Activated CD8-positive, alpha-beta memory T cell treated with anti-CD3 and anti-CD28 coated beads, Interleukin-2, amount 50 U/mL, for 4 hours (primary cell): ENCODE results near the gene MYL10.
"Not testable (repeated sequence)": the region's sequence is repeated elsewhere in the genome, so short reads cannot be mapped to it uniquely, and the experiment has no call there.

ENCODE experiments used
- DNase-seq: peaks from one replicate; pipeline ENCODE4 v3.0.0-alpha.2; 2020

The MYL10 gene

DNA sequence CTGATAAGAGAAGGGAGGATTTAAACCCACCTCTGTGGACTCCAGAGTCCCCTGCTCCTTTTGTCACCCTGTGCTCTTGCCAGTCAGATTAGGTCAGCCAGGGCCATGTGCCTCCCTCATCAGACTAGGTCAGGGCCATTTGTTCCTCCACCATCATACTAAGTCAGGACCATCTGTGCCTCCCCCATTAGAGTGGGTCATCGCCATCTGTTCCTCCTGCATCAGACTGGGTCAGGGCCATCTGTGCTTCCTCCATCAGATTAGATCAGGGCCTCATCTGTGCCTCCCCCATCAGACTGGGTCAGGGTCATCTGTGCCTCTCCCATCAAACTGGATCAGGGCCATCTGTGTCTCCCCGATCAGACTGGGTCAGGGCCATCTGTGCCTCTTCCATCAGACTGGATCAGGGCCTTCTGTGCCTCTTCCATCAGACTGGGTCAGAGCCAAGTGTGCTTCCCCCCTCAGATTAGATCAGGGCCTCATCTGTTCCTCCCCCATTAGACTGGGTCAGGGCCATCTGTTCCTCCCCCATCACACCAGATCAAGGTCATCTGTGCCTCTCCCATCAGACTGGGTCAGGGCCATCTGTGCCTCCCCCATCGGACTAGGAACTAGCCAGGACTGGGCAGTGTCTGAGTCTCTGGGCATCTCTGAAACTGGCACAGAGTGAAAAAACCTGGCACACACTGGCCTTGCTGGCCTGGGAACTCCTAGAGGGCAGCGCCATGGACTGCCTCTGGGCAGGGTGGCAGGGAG lies 11.5 kb downstream of the MYL10 start:
- no peak for DNase-seq

DNA sequence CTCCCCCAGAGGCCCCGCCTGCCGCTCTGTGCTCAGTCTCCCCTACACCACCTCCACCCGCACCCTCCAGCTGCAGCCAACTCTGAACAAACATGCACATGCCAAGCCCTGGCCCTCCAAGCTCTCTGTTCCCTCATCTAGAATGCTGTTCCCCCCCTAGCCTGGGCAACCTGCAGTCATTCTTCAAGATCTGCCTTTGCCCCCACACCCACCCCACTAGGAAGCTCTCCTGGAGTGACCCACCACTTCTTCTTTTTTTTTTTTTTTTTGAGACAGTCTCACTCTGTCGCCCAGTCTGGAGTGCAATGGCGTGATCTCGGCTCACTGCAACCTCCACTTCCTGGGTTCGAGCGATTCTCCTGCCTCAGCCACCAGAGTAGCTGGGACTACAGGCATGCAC lies 13.7 kb downstream of the MYL10 start:
- no peak for DNase-seq

DNA sequence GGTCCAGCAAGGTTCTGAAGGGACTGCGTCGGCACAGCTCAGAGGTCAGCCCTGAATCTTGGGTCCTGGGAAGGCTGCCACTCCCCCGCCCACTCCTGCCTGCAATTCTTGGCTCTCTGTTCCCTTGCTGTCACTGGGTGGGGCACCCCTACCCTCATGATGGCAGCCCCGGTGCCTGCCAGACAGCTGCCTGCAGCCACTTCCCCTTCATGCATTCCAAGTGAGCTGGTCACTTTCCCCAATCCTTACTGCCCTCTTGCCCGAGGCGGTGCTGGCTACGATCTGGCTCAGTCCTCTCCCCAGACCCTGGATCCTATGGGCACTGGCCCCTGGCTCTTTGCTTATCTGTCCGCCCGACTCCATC lies 14.2 kb downstream of the MYL10 start:
- no peak for DNase-seq

DNA sequence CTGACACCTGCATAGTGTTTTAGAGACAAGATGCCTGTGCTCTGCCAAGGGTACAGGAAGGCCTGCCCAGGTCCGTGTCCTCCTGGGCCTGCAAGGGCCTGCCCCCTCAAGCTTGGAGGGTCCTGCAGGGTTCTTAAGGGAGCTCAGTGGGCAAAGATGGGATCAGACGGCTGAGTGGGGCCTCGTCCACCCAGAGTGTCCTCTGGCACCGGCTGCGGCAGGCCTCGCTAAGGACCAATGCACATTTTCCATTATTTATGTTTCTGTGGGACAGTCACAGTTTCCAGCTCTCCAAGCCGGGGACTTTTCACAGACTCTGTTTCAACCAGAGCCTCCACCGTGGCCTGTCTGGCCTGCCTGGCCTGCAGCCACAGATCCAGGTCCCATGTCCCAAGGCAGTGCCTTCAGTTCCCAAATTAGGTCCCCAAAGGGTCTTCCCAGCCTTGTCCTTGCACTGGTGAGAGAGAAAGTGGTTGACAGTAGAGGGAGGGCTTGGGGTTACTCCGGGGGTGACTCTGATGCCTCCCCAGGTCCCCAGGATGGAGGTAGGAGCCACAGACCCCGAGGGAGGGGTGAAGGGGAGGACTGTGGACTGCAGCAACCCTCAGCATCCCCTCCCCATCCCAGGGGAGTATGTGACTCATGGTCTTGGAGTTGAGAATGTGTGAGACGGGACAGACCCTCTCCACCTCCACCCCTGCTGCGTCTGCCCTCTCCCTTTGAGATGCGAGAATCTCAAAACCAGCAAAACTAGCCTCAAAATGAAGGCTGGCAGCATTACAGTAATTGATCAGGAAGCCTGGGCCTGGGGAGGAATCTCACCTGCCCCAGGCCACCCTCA lies 14.8 kb downstream of the MYL10 start:
- no peak for DNase-seq

DNA sequence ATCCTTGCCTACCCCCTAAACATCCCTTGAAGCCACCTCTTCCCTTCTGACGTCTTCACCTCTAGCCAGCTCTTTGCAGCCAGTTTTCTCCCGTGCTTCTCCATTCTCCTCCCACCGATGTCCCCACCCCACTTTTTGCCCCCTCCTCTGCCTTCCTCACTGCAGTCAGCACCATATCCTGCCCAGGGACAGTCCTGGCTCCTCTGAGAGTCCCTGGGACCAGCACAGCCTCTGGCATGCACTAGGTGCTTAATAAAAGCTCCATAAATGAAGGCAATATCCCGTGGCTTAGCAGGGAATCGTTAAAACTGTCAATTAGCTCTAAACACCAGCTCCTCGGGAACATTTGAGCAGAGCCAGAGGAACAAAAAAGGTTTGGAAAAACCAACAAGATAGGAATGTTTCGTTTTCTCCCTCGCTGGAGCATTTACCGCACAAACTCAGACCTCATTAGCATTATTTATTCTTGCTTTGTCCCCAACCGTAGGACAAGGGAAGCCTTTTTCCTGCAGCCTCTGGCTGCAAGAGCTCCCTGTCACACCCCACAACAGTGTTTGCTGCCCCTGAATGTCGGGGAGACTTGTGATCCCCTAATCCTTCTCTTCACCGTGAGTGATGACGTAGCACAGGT lies 16.1 kb downstream of the MYL10 start:
- no peak for DNase-seq

DNA sequence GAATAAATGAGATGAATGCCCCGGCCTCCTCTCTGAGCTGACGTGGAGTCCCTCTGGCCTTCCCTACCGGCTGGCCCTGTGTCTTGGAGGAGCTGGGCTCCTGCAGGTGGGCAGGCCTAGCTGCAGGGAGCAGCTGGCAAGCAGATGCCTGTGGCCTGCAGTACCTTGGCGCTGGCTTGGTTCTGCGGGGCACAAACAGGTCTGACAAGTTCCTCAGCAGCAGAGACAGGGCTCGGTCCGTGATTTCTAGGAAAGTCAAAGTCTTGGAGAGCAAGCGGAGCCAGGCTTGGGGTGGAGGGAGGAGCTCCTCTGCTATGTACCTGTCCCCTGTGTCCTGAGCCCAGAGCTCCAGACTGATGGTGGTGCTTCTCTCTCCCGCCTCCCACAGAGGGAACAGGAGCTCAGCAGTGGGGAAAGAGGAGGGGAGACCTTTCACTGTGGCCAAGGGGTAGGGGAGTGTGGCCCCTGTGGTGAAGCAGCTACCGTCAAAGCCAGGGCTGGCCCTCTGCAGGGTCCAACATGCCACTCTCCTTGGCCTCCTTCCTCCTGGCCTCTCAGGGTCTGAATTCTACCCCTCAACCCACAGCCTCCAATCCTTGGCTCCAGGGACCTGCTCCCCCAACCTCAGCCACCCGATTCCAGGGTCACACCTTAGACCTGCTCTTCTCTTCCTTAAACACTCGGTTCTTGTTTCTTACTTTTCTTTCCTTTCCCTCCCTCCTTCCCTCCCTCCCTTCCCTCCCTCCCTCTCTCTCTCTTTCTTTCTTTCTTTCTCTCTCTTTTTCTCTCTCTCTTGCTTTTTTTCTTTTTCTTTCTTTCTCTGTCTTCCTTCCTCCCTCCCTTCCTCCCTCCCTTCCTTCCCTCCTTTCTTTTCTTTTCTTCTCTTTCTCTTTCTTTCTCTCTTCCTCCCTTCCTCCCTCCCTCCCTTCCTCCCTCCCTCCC lies 20.1 kb downstream of the MYL10 start:
- no peak for DNase-seq

DNA sequence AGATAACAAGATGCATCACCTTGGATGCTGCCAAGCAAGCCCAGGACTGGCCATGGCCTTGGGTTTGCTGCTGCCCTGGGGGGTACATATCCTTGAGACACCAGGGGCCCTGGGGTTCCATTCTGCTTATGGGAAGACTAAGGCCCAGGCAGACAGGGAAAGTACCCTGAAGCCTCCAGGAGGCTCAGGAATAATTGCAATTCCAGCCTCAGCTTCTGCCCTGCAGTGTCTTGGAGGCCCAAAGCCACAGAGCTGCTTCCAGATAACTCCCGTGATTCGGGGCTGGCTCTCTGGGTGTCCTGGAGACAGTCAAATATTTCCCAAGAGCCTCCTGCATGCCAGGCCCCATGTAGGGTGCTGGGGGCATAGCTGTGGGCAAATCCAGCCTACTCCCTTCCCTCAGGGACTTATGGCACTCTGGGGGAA lies 22.6 kb downstream of the MYL10 start:
- DNase-seq = no peak

DNA sequence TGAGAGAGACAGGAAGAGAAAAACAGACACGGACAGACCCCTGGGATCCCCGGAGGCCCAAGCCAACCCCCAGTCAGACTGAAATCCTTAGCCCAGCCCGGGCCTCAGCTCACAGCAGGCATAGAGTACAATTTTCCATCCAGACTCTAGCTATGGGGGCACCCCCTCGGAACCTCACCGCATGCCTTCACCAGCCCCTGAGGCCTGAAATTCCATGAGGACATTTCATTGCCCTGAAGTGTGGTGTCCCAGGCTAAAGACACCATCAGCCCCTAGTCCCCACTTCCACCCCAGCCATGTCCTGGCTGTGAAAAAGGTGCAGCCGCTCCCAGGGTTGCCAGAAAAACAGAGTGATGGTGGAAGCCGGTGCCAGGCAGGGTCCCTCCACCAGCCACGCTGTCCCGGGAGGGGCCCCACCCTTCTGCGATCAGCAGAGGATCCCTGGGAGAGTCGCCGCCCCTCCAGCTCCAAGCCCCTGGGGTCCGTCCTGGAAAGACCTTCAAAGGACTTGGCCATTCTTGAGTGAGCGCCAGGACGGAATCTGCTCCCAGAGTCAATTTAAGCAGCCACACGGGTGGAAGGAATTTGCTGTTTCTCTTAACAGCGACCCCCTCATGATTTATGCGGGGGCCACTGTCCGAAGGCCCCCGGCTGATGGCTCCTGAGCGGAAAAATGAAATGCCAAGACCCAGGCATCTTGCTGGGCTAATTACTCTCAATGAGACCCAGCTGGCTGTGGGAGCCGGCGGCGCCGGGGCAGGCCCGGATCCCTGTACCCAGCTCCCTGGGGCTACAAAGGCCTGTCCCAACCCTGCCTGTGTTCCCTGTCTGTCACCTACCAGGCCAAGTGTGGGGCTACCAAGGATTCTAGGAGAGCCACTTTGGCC lies 23.2 kb downstream of the MYL10 start:
- no peak for DNase-seq

DNA sequence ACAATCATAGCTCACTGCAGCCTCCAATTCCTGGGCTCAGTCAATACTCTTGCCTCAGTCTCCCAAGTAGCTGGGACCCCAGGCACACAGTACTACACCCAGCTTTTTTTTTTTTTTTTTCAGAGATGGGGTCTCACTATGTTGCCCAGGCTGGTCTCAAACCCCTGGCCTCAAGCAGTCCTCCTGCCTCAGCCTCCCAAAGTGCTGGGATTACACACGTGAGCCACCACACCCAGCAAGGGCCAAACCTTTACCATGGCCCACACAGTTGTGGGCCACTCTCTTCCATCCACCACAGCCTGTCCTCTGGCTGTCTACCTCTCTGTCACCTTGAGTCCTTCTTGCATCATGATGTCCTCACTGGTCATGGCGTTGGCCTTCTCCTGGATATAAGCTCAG lies 24.2 kb downstream of the MYL10 start:
- not testable (repeated sequence) for DNase-seq

DNA sequence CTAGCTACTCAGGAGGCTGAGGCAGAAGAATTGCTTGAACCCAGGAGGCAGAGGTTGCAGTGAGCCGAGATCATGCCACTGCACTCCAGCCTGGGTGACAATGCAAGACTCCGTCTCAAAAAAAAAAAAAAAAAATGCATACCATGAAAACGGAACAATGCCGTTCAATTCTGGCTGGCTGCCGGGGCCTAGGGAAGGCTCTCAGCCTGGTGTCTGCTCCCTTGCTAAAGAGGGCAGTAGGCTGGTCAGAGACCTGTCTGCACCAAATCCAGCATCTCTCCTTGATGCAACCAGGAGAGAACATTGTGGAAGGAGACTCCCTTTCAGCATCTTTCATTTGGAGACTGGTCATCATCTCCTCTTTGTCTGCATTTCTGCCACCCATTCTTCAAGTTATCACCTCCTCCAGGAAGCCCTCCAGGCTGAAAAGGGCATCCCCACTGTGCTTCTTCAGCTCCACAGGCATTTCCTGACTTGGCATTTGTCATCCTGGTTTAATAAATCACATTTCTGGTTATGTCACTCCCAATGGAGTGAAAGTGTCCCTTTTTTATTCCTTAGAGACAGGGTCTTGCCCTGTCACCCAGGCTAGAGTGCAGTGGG lies 24.7 kb downstream of the MYL10 start:
- no peak for DNase-seq

DNA sequence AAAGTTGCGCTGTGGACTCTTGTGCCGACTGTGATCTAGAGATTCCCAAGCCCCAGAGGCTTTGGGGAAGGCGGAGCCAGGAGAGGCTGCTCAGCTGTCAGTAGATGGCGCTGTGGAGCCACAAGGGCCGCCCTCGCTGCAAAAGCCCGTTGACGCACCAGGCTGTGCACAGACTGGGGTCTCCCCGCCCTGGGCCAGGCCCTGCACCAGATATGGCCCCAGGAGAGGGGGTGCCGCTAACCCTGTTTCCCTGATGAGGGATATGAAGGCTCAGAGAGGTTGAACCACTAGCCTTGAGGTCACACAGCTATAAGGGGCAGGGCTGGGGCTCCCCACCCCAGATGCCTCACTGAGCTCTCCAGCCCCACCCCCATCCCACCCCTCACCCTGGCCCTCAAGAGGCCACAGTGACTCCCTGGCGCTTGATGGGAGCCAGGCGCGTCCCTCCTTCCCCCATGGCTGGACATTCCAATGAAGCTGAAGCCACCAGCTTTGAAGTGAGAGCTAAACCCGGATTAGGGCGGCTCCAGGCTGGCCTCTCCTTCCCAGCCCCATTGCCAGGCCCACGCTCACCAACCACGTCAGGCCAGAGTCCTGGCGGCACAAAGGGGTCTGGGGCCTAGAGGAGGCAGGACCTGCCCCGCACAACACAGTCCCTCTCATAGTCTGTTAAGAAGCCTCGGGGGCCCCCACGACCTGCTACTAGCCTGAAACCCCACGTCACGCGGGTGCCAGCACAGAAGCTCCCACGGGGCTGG lies 26.4 kb downstream of the MYL10 start:
- peak; percentile 71 for DNase-seq

DNA sequence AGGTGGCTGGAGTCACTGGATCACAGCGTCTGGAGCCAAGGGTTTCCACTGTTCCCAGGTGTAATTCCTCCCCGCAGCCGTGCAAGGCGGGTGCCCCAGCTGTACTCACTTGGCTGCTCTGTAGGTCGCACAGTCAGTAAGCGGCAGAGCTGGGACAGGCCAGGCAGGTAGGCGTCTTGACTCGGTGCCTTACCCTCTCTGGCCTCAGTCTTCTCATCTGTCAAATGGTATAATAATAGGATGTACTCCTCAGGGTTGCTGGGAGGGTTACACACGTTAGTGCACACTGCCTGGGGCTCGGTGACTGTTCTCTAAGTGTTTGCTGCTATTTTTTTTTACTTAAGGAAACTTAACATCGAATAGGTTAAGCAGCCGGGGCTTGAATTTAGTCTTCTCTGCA lies 27.0 kb downstream of the MYL10 start:
- DNase-seq = no peak

DNA sequence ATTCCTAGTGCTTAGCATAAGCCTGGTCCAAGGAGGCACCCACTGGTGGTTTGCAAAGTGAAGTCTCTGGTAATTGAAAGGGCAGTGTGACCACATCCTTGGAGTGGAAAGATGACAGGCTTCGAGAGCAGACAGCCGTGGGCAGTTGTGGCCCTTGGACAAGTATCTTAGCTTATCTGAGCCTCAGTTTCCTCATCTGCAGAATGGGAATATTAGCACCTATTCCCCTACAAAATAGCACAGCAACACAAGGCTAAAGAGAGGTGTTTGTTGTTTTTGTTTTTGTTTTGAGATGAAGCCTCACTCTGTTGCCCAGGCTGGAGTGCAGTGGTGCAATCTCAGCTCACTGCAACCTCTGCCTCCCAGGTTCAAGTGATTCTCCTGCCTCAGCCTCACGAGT lies 29.3 kb downstream of the MYL10 start:
- no peak for DNase-seq

DNA sequence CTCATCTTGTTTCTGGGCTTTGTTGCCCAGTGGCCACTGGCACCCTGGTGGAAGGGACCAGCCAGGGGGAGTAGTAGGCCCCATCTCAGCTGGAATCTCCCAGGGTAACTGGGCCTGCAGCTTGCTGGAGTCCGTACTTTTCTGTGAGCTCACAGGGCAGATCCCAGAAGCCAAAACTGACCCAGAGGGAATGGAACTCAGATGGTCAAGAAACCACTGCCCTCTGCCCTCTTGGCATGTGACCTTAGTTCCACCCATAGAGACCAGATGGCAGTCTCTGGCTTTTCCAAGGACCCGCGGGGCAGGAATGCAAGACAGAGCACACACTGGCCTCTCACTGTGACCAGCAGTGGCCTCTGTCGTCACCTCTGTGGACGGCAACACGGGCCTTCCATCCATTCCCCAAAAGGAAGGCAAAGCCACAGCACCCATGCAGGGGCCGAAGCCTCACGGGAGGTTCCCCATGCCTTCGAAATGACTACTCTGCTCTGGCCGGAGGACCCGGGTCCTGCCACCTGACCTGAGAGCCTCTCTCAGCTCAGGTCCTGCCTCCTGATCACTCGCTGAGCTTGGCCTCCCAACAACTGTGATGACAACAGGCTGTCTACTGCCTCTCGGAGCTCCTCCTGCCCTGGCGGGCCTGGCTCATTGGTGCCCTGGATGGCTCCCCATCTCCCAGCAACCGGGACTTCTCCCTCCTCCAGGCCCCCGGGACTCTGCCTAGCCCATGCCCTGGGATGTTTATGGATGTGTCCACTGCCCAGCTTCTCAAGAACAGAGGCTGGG lies 29.9 kb downstream of the MYL10 start:
- DNase-seq = no peak

DNA sequence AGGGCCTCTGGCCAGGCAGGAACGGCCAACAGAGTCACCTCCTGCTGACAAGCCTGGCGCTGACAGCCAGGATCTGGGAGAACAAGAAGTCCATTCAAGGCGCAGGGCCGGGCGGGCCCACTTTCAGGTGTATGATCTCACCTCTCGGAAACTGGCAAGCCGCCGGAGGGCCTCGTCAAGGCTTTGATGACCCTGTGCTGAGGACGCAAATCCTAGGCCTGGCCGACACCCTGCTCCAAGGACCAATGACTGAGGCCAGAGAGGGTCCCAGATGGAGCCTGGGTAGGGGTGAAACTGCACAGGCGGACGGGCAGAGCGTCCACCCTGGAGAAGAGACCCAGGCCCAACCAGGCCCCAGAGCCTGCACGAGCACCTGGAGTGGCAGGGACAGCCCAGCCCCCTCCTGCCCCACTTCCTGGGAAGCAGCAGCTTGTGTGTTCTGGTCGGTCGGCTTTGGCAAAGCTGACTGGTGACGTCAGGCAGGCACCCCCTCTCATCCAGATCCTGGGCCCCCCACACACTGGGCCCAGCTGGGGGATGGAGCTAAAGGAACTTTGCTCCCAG lies 30.6 kb downstream of the MYL10 start:
- DNase-seq = no peak

DNA sequence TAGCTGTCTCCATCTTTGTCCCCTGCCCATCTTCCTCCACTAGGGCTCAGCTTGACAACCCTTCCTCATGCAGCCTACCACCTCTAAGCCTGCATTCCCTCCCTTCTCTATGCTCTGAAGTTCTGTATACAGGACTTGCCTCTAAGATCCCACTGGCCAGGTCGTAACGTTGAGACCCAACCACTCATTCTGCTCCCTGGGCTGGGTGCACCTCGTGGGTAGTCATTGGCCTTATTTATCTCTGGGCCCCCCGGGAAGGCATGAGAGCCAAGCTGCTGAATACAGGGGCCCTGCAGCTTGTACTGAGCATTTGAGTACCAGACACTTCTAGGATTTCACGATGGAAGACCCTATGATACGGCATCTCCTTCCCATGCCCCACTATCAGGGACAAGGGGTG lies 31.2 kb downstream of the MYL10 start:
- no peak for DNase-seq

DNA sequence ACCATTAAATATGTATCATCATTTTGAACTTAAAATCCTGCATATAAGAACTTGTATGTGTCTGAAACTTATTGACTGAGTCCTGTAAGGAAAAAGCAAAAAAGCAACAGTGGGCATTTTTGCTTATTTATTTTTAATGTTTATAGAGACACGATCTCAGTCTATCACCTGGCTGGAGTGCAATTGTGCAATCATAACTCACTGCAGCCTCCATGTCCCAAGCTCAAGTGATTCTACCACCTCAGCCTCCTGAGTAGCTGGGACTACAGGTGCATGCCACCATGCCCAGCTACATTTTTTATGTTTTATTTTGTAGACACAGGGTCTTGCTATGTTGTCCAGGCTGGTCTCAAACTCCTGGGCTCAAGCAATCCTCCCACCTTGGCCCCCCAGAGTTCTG lies 32.2 kb downstream of the MYL10 start:
- no peak for DNase-seq

DNA sequence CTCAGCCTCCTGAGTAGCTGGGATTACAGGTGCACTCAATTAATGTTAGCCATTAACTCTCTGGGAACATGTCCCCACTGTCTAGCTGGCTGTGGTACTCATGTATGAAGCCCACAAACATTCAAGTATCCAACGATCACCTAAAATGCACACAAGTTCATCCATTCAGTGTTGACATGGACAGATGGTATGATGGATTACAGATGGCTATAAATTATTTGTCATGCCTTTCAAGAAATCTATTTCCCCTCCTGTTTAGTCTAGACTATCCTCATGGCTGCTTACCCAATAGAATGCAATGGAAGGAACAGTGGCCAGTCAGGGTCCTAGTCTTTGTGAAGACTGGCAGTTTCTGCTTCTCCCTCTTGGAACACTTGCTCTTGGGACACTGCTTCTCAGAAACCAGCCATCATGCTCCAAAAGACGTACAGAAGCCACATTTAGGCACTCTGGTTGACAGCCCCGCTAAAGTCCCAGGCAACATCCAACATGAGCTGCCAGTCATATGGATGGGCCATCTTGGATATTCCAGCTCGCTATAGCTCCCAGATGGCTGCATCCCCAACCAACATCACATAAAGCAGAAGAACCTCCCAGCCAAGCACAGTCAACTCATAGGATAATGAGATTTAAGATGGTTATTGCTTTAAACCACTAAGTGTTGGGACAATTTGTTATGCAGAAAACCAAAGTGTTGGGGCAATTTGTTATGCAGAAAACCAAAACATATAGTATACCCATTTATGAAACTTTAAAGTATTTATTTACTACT lies 33.1 kb downstream of the MYL10 start:
- DNase-seq = no peak

DNA sequence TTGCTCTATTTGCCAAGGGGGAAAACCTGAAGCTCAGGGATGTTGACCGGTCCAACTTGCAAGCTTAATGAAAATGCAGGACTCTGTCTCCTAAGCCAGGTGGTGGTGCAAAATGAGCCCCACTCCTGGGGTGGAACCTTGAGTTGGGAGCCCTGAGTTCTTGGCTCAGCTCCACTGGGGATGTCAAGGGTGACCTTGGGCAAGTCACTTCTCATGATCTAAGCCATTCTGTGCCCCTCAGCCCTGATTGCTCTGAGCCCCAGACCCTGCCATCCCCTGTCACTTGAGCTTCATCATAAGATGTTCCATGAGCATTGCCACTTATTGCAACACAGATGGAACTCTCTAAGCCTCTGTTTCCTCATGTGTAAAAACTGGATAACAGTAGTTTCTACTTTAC lies 33.9 kb downstream of the MYL10 start:
- DNase-seq = no peak
